ENCODE results near the gene CNTNAP2. TPM values are rescaled to one million over a fixed set of nuclear protein-coding genes. Genes with fewer than 3 reads are reported as not detected.

Gene CNTNAP2
- total and polyA plus RNA-seq, 2 of the 4 experiments (the other 2 are of a cell fraction) = not detected

- ChIA-PET CTCF (no interaction called here), POLR2A (ENCODE audit: unreplicated experiment) (no interaction called here)
- no peak overlapping the region for H2BK120ac ChIP-seq (ENCODE audit: low read depth, low read length)
- H2BK5ac ChIP-seq (ENCODE audit: low read depth, low read length, poor library complexity, severe bottlenecking) = no peak overlapping the region
- no peaks in the 10 kb centered on the region for H3K9me1 ChIP-seq (ENCODE audit: insufficient read depth, low read length)
- H3K4me3 ChIP-seq (ENCODE audit: insufficient read depth, low read depth, low read length) = no peak overlapping the region
- H4K8ac ChIP-seq (ENCODE audit: low read depth in 2 of 2, low read length in 2 of 2) = no peak overlapping the region
- no peaks in the 10 kb centered on the region for H4K20me1 ChIP-seq (ENCODE audit: insufficient read depth, low read length)
- H3K36me3 ChIP-seq (ENCODE audit: control insufficient read depth, insufficient read depth, low read length) = no peaks in the 10 kb centered on the region
- no peak overlapping the region for H3K4ac ChIP-seq (ENCODE audit: low read depth, low read length)
- no peak overlapping the region for H2AK5ac ChIP-seq (ENCODE audit: low read depth, low read length)
- H3K9me3 ChIP-seq (ENCODE audit: control insufficient read depth, insufficient read depth, low read length) = peaks cover 13% of the 10 kb centered on the region
- H4K5ac ChIP-seq (ENCODE audit: low read depth, low read length) = no peak overlapping the region
- in situ Hi-C loops (cut with MboI; ENCODE audit: low sequenced_read_pairs) (no loop called here), intact Hi-C loops (cut with micrococcal nuclease) (no loop called here), dilution Hi-C loops (cut with HindIII; ENCODE audit: low sequenced_read_pairs, unreplicated experiment) (no loop called here)
- H3K79me1 ChIP-seq (ENCODE audit: low read depth in 1 of 2, low read length in 2 of 2) = no peaks in the 10 kb centered on the region
- H3K9ac ChIP-seq (ENCODE audit: low read depth, low read length) = no peak overlapping the region
- TF ChIP-seq CTCF (conservative IDR thresholded peaks at IDR 0.05; ENCODE audit: low read depth, low read length) (no peak), FOS (IDR thresholded peaks at IDR 0.05; ENCODE audit: low read depth, low read length) (no peak), MAZ (IDR thresholded peaks at IDR 0.05; ENCODE audit: borderline replicate concordance, low read depth, low read length) (no peak), MXI1 (IDR thresholded peaks at IDR 0.05; ENCODE audit: borderline replicate concordance, low read depth, low read length) (no peak), POLR2A (IDR thresholded peaks at IDR 0.05; ENCODE audit: low read depth, low read length) (no peak), RFX5 (IDR thresholded peaks at IDR 0.05; ENCODE audit: low read depth, low read length) (no peak), NFE2L2 (IDR thresholded peaks at IDR 0.05; ENCODE audit: low read depth, low read length) (no peak), RAD21 (IDR thresholded peaks at IDR 0.05; ENCODE audit: low read length) (no peak), USF2 (IDR thresholded peaks at IDR 0.05; ENCODE audit: low read depth, low read length) (no peak), BHLHE40 (IDR thresholded peaks at IDR 0.05; ENCODE audit: low read depth, low read length) (no peak)
- H2AK9ac ChIP-seq (replicated peaks; ENCODE audit: low read depth, low read length, poor library complexity) = no peak overlapping the region
- BruUV-seq (replicated peaks) = no TSS peak
- no peak overlapping the region for H2BK20ac ChIP-seq (ENCODE audit: low read depth, low read length)
- no peak overlapping the region for H3K4me2 ChIP-seq (ENCODE audit: low read depth, low read length)
- no peak overlapping the region for H3K18ac ChIP-seq (ENCODE audit: low read depth, low read length)
- H3K27me3 ChIP-seq (ENCODE audit: control insufficient read depth, insufficient read depth, low read length) = no peaks in the 10 kb centered on the region
- no peak overlapping the region for H3K56ac ChIP-seq (ENCODE audit: extremely low read depth, insufficient read depth, low read length)
- ATAC-seq (ENCODE audit: low read depth) (no peak), DNase-seq (no peak)
- WGBS, 2 experiments (ENCODE audit: extremely low coverage in 2 of 2, insufficient read length in 1 of 2) = 80% methylated on average over 1 of the region's 3 CpGs; no CpG with 5 or more reads in 1 of the 2 experiments
- H2AFZ ChIP-seq (replicated peaks; ENCODE audit: low read length, poor library complexity) = no peak overlapping the region
- no peak overlapping the region for H2BK15ac ChIP-seq (ENCODE audit: low read depth, low read length)
- no peak overlapping the region for H3K23ac ChIP-seq (ENCODE audit: low read depth, low read length)
- H3K27ac ChIP-seq (ENCODE audit: insufficient read depth, low read length) = no peak overlapping the region
- H3K4me1 ChIP-seq (ENCODE audit: control insufficient read depth, insufficient read depth, low read length) = no peaks in the 10 kb centered on the region
- H3K14ac ChIP-seq (replicated peaks; ENCODE audit: low read depth, low read length) = no peak overlapping the region
- no peak overlapping the region for H4K91ac ChIP-seq (ENCODE audit: insufficient read depth, low read depth, low read length)
These were observed 2219.8 kb downstream of the CNTNAP2 start for GRCh38 chr7:148336411-148336810.
